Measurements from ENCODE around the gene PRKCE. TPM values are rescaled to one million over a fixed set of nuclear protein-coding genes. Genes with fewer than 3 reads are reported as not detected.

PRKCE gene
- total and polyA plus RNA-seq, 2 of the 8 experiments (the other 6 are each of a cell fraction or from before 2014, with no cell fraction given), result 0.54 to 2.1 TPM

- TF ChIP-seq TAF1 (IDR thresholded peaks at IDR 0.05; ENCODE audit: low read depth, low read length), result no peak
- no peak for TF ChIP-seq BCL11A (IDR thresholded peaks at IDR 0.05; ENCODE audit: low read depth in 2 of 2, low read length in 2 of 2)
- no peak for TF ChIP-seq HDAC6 (IDR thresholded peaks at IDR 0.05; ENCODE audit: low read depth, low read length)
- no peak for TF ChIP-seq RFX5 (IDR thresholded peaks at IDR 0.05; ENCODE audit: borderline replicate concordance, low read depth, low read length)
- no peak for TF ChIP-seq EZH2 (IDR thresholded peaks at IDR 0.05; ENCODE audit: low read depth, low read length, severe bottlenecking)
Observed at GRCh38 chr2:45884126-45884525, 232.7 kb downstream of the PRKCE start (continued).
